Spinal cord (tissue), 10 donors: ENCODE measurements around the gene POLD3. TPM values are rescaled to one million over a fixed set of nuclear protein-coding genes. Genes with fewer than 3 reads are reported as not detected.

Experiments used
- DNase-seq, 6 donors: peaks; one replicate each; pipeline versions ENCODE4 v3.0.0 to v3.0.0-alpha.2; 2013 to 2015; ENCODE audit warnings: low spot score in 6 of 6, low read depth in 4 of 6
- H3K27ac ChIP-seq: one replicate; pipeline ENCODE4 v1.5.1; 2013; ENCODE audit warnings: low read depth, low read length, control low read depth
- H3K27me3 ChIP-seq: one replicate; pipeline ENCODE4 v1.6.1; 2013; ENCODE audit warnings: low read length; ENCODE audit not compliant: control insufficient read depth, insufficient read depth
- H3K36me3 ChIP-seq: one replicate; pipeline ENCODE4 v1.6.1; 2013; ENCODE audit warnings: low read length; ENCODE audit not compliant: control insufficient read depth, insufficient read depth
- H3K4me1 ChIP-seq: one replicate; pipeline ENCODE4 v1.6.1; 2013; ENCODE audit warnings: low read length; ENCODE audit not compliant: control insufficient read depth, insufficient read depth
- H3K4me3 ChIP-seq: one replicate; pipeline ENCODE4 v1.5.1; 2013; ENCODE audit warnings: low read depth, low read length, control low read depth
- H3K9me3 ChIP-seq: one replicate; pipeline ENCODE4 v1.6.1; 2013; ENCODE audit warnings: low read length; ENCODE audit not compliant: control insufficient read depth, insufficient read depth
- WGBS: methylation state at CpG from one replicate; pipeline ENCODE4 v1.1.5; 2013; ENCODE audit warnings: missing lambda C conversion rate; ENCODE audit not compliant: insufficient coverage; 5-methylcytosine and 5-hydroxymethylcytosine counted together
- polyA plus RNA-seq, 2 donors: library from polyadenylated mRNA; unstranded; fragments of 120-200 nt; gene quantifications; one replicate each; pipeline ENCODE4 v1.2.1, GENCODE V29; 2013; ENCODE audit not compliant: insufficient read length in 2 of 2
- total RNA-seq, 2 donors: library from RNA; depleted of rRNA in 1 of 2; stranded (reverse); fragments of 120-200 nt in 1 of 2; fragments of >200 nt in 1 of 2; gene quantifications; one replicate each; pipeline versions ENCODE4 v1.2.3 to v1.2.4, GENCODE V29; 2013 to 2014
- donor health status: healthy.

POLD3 gene
- total and polyA plus RNA-seq, 4 donors: 15.5 to 17.7 (median 16.3) TPM

GRCh38 chr11:74566146-74566960 lies 26.0 kb upstream of the POLD3 start:
- H3K36me3 ChIP-seq: no peaks in the 10 kb centered on the region
- H3K27ac ChIP-seq: no peak overlapping the region
- no peaks in the 10 kb centered on the region for H3K4me1 ChIP-seq
- peak in 1 of 6 donors; percentile 3 for DNase-seq
- peaks cover under 1% of the 10 kb centered on the region for H3K9me3 ChIP-seq
- WGBS: 80% methylated on average over 4 of the region's 5 CpGs
- H3K27me3 ChIP-seq: no peaks in the 10 kb centered on the region
- H3K4me3 ChIP-seq: no peak overlapping the region

GRCh38 chr11:74568028-74568427 lies 24.4 kb upstream of the POLD3 start:
- Histone ChIP-seq H3K9me3 (no peaks in the 10 kb centered on the region), H3K36me3 (no peaks in the 10 kb centered on the region), H3K27me3 (no peaks in the 10 kb centered on the region), H3K4me1 (no peaks in the 10 kb centered on the region), H3K27ac (no peak overlapping the region), H3K4me3 (no peak overlapping the region)
- no peak for DNase-seq
- WGBS: 82% methylated on average over 1 of the region's 1 CpG

- no peaks in the 10 kb centered on the region for H3K36me3 ChIP-seq
- H3K27ac ChIP-seq: no peak overlapping the region
- H3K4me1 ChIP-seq: no peaks in the 10 kb centered on the region
- no peaks in the 10 kb centered on the region for H3K9me3 ChIP-seq
- H3K27me3 ChIP-seq: no peaks in the 10 kb centered on the region
- H3K4me3 ChIP-seq: no peak overlapping the region
- WGBS: 68% methylated on average over 4 of the region's 8 CpGs
- DNase-seq: peak in 5 of 6 donors; percentile 22 to 86 (median 37)
Measured at GRCh38 chr11:74570266-74571061, 21.9 kb upstream of the POLD3 start.

- DNase-seq: no peak
- no peak overlapping the region for H3K27ac ChIP-seq
- no peaks in the 10 kb centered on the region for H3K4me1 ChIP-seq
- no peaks in the 10 kb centered on the region for H3K36me3 ChIP-seq
- no peaks in the 10 kb centered on the region for H3K27me3 ChIP-seq
- H3K9me3 ChIP-seq: no peaks in the 10 kb centered on the region
- H3K4me3 ChIP-seq: no peak overlapping the region
- 80% methylated on average over 1 of the region's 2 CpGs for WGBS
Measured at GRCh38 chr11:74571062-74571399, 21.4 kb upstream of the POLD3 start.

GRCh38 chr11:74572349-74572748 lies 20.0 kb upstream of the POLD3 start:
- H3K9me3 ChIP-seq: no peaks in the 10 kb centered on the region
- H3K27ac ChIP-seq: no peak overlapping the region
- H3K4me1 ChIP-seq: no peaks in the 10 kb centered on the region
- no peak overlapping the region for H3K4me3 ChIP-seq
- no CpG with 5 or more reads among the region's 4 CpGs for WGBS
- H3K36me3 ChIP-seq: no peaks in the 10 kb centered on the region
- DNase-seq: no peak
- H3K27me3 ChIP-seq: no peaks in the 10 kb centered on the region

GRCh38 chr11:74574563-74574962 lies 17.8 kb upstream of the POLD3 start:
- Histone ChIP-seq H3K4me1 (no peaks in the 10 kb centered on the region), H3K27ac (no peak overlapping the region), H3K4me3 (no peak overlapping the region), H3K36me3 (no peaks in the 10 kb centered on the region), H3K9me3 (no peaks in the 10 kb centered on the region), H3K27me3 (no peaks in the 10 kb centered on the region)
- DNase-seq: no peak
- 89% methylated on average over 4 of the region's 6 CpGs for WGBS

- H3K9me3 ChIP-seq: no peaks in the 10 kb centered on the region
- no CpG with 5 or more reads among the region's 3 CpGs for WGBS
- no peak for DNase-seq
- H3K27me3 ChIP-seq: no peaks in the 10 kb centered on the region
- no peak overlapping the region for H3K27ac ChIP-seq
- H3K36me3 ChIP-seq: no peaks in the 10 kb centered on the region
- no peaks in the 10 kb centered on the region for H3K4me1 ChIP-seq
- no peak overlapping the region for H3K4me3 ChIP-seq
Measured at GRCh38 chr11:74575999-74576398, 16.4 kb upstream of the POLD3 start.

GRCh38 chr11:74577181-74577580 lies 15.2 kb upstream of the POLD3 start:
- Histone ChIP-seq H3K27ac (no peak overlapping the region), H3K4me1 (no peaks in the 10 kb centered on the region), H3K36me3 (no peaks in the 10 kb centered on the region), H3K4me3 (no peak overlapping the region), H3K27me3 (no peaks in the 10 kb centered on the region), H3K9me3 (no peaks in the 10 kb centered on the region)
- no peak for DNase-seq
- 75% methylated on average over 2 of the region's 4 CpGs for whole genome bisulfite sequencing

GRCh38 chr11:74577624-74578396 lies 14.6 kb upstream of the POLD3 start:
- Histone ChIP-seq H3K4me1 (no peaks in the 10 kb centered on the region), H3K27ac (no peak overlapping the region), H3K4me3 (no peak overlapping the region), H3K27me3 (no peaks in the 10 kb centered on the region), H3K36me3 (no peaks in the 10 kb centered on the region), H3K9me3 (no peaks in the 10 kb centered on the region)
- peak in 2 of 6 donors; percentile 38 to 73 for DNase-seq
- 77% methylated on average over 3 of the region's 6 CpGs for WGBS
